Astrocyte of the spinal cord (primary cell): ENCODE measurements around the gene NID2.

Source experiments
- DNase-seq: peaks from one replicate; pipeline ENCODE4 v3.0.0; 2011; ENCODE audit warnings: low read depth, low spot score
- H3K4me3 ChIP-seq: 2 replicates; pipeline ENCODE4 v1.5.1; 2011; ENCODE audit warnings: low read depth, mild to moderate bottlenecking, low read length, moderate library complexity
- in situ Hi-C: cut with HindIII; loops from 2 replicates; pipeline ENCODE4 v1.10.0; 2017; ENCODE audit warnings: low sequenced_read_pairs
- TF ChIP-seq, protein P1 (sequence below): IDR thresholded peaks from 2 replicates; pipeline ENCODE4 v1.5.1; 2012; ENCODE audit warnings: low read depth, mild to moderate bottlenecking, low read length, inconsistent platforms

Gene NID2

GRCh38 chr14:52000696-52001095 is 68.2 kb downstream of the NID2 start:
- TF ChIP-seq, protein P1, sequence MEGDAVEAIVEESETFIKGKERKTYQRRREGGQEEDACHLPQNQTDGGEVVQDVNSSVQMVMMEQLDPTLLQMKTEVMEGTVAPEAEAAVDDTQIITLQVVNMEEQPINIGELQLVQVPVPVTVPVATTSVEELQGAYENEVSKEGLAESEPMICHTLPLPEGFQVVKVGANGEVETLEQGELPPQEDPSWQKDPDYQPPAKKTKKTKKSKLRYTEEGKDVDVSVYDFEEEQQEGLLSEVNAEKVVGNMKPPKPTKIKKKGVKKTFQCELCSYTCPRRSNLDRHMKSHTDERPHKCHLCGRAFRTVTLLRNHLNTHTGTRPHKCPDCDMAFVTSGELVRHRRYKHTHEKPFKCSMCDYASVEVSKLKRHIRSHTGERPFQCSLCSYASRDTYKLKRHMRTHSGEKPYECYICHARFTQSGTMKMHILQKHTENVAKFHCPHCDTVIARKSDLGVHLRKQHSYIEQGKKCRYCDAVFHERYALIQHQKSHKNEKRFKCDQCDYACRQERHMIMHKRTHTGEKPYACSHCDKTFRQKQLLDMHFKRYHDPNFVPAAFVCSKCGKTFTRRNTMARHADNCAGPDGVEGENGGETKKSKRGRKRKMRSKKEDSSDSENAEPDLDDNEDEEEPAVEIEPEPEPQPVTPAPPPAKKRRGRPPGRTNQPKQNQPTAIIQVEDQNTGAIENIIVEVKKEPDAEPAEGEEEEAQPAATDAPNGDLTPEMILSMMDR, result no peak
- DNase-seq, result no peak
- in situ Hi-C loops, result no loop called here
- H3K4me3 ChIP-seq, result no peak overlapping the region

- in situ Hi-C loops, result no loop called here
- DNase-seq, result no peak
Observed at GRCh38 chr14:52000019-52000582, 68.8 kb downstream of the NID2 start.

DNA sequence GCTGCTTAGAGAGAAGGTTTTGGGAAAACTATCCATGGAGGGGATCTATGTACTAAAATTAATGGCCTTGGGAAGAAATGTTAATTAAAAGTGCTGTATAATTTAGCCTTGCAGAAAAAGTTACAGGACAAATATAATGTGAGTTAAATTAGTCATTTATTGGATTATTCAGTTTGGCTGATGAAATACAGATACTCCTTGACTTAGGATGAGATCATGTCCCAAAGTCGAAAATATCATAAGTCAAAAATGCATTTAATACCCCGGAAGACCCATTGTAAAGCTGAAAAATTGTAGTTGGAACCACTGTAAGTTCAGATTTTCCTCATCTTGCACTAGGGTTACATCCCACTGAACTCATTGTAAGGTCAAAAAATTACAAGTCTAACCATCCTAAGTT is 69.8 kb downstream of the NID2 start:
- TF ChIP-seq, protein P1, result no peak
- in situ Hi-C loops, result no loop called here
- peak; percentile 15 for DNase-seq

More at GRCh38 chr14:52000019-52000582, 68.8 kb downstream of the NID2 start:
- no peak overlapping the region for H3K4me3 ChIP-seq
- TF ChIP-seq, protein P1, result no peak

GRCh38 chr14:51998348-51998747 is 70.5 kb downstream of the NID2 start:
- no peak overlapping the region for H3K4me3 ChIP-seq
- DNase-seq, result no peak
- in situ Hi-C loops, result no loop called here
- TF ChIP-seq, protein P1, result no peak

More for the DNA sequence above, 69.8 kb downstream of the NID2 start:
- H3K4me3 ChIP-seq, result no peak overlapping the region

- no peak overlapping the region for H3K4me3 ChIP-seq
- in situ Hi-C loops, result no loop called here
- TF ChIP-seq, protein P1, result peak; percentile 63
- peak; percentile 76 for DNase-seq
Observed at GRCh38 chr14:51996148-51996746, 72.6 kb downstream of the NID2 start.

GRCh38 chr14:51993285-51993920 is 75.5 kb downstream of the NID2 start:
- TF ChIP-seq, protein P1, result no peak
- DNase-seq, result no peak
- in situ Hi-C loops, result no loop called here
- no peak overlapping the region for H3K4me3 ChIP-seq
